ENCODE results near the gene SCUBE1.

SCUBE1 gene

GRCh38 chr22:43209971-43210370 lies 133.2 kb downstream of the SCUBE1 start:
- DNase-seq = no peak

GRCh38 chr22:43209523-43209890 lies 133.7 kb downstream of the SCUBE1 start:
- DNase-seq = no peak

- DNase-seq = no peak
Observed at GRCh38 chr22:43208703-43209522, 134.3 kb downstream of the SCUBE1 start.

GRCh38 chr22:43207849-43208702 lies 135.1 kb downstream of the SCUBE1 start:
- no peak for DNase-seq

- no peak for DNase-seq
Observed at GRCh38 chr22:43207386-43207785, 135.8 kb downstream of the SCUBE1 start.

- DNase-seq = no peak
Observed at GRCh38 chr22:43206509-43207161, 136.5 kb downstream of the SCUBE1 start.

GRCh38 chr22:43205748-43206508 lies 137.2 kb downstream of the SCUBE1 start:
- peak; percentile 12 for DNase-seq

- peak; percentile 11 for DNase-seq
Observed at GRCh38 chr22:43205261-43205691, 137.9 kb downstream of the SCUBE1 start.

- no peak for DNase-seq
Observed at GRCh38 chr22:43203471-43203981, 139.6 kb downstream of the SCUBE1 start.

- no peak for DNase-seq
Observed at GRCh38 chr22:43202756-43203410, 140.3 kb downstream of the SCUBE1 start.

- DNase-seq = no peak
Observed at GRCh38 chr22:43202326-43202725, 140.8 kb downstream of the SCUBE1 start.

GRCh38 chr22:43201486-43202219 lies 141.5 kb downstream of the SCUBE1 start:
- no peak for DNase-seq

GRCh38 chr22:43200555-43200954 lies 142.6 kb downstream of the SCUBE1 start:
- DNase-seq = no peak

GRCh38 chr22:43200031-43200430 lies 143.1 kb downstream of the SCUBE1 start:
- no peak for DNase-seq

GRCh38 chr22:43199541-43199940 lies 143.6 kb downstream of the SCUBE1 start:
- no peak for DNase-seq

- DNase-seq = no peak
Observed at GRCh38 chr22:43198936-43199335, 144.2 kb downstream of the SCUBE1 start.

GRCh38 chr22:43198126-43198525 lies 145.0 kb downstream of the SCUBE1 start:
- DNase-seq = no peak

- DNase-seq = no peak
Observed at GRCh38 chr22:43197271-43197941, 145.8 kb downstream of the SCUBE1 start.

- DNase-seq = no peak
Observed at GRCh38 chr22:43191831-43192230, 151.3 kb downstream of the SCUBE1 start.

- DNase-seq = no peak
Observed at GRCh38 chr22:43188829-43189545, 154.2 kb downstream of the SCUBE1 start.
